Measurements from ENCODE around the gene CREB5.

The CREB5 gene

GRCh38 chr7:28723336-28723735 is 311.0 kb downstream of the CREB5 start:
- no peak for FAIRE-seq

DNA sequence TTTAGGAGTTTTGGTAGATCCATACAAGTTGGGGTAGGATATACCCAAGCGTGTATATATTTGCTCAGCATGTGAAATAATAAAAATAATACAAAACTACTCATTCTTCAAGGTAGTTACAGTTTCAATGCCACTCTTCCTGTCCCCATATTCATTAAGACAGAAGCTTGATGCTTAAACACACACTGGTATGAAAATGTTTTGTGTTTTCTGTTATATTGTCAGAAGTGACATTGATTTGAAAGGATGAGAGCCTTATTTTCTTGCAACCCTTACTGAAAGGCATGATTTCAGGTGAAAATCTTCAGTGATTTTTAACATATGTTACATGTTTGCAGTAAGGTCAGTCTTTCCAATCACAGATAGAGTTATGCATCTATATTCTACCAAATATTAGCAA is 312.2 kb downstream of the CREB5 start:
- no peak for FAIRE-seq

DNA sequence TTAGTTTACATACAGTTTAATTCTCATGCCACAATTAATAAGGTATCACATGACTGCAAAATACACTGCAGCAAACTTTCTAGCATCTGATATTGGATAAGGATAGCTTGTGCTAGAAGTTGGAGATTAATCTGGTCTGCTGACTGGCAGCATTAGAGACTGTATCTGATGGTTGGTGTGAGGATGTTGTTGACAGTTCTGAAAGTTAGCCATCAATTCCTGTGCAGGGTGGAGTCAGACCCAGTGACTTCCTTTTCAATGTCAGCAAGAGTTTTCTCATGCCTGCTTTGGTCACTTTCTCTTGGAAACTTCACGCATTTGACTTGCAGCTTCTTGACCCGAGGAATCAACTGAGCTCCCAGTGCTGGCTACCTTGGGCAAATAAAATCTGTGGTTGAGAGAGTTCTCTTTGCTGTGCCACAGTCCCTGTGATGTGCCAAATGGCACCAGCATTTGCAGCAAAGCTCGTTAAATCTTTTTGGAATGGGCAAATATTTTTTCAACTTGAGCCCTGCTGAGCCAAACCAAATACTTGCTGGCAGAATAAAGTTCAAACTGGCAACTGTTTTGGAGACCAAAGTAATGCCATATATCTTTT is 312.8 kb downstream of the CREB5 start:
- FAIRE-seq: no peak

DNA sequence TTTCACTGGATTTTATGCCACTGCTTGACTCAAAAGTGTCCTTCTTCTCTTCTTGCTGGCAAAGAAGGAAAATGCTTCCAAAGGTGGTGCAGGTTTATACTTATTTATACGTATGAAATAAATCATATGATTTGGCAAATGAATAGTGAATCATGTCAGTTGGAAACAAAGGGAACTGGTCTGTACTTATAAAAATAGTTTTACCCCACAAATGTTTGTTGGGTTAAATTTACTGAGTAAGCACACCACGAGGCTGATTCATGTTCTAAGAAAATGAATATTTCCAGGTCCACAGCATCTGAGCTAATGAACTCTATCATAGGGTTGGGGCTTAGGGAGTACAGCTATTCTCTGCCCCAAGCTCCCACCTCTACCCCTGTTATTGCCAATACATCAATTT is 313.6 kb downstream of the CREB5 start:
- no peak for FAIRE-seq

DNA sequence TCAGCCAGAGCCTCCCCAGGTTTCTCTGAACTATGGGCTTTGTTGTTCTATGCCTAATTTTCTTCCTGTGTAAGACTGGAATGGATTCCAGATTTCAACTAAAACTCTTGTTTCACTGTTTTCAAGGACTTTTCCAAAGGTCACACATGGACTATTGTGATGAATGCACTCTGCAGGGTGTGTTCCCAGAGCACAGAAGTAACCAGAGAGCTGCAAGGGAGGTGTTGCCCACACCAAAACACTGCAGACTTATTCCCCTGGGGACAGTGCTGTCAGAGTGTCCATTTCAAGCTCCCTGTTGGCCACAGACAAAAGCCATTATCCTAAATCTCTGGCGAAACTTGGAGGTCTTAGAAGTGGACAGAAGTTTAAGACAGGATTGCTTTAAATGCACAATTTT is 314.2 kb downstream of the CREB5 start:
- FAIRE-seq: no peak

DNA sequence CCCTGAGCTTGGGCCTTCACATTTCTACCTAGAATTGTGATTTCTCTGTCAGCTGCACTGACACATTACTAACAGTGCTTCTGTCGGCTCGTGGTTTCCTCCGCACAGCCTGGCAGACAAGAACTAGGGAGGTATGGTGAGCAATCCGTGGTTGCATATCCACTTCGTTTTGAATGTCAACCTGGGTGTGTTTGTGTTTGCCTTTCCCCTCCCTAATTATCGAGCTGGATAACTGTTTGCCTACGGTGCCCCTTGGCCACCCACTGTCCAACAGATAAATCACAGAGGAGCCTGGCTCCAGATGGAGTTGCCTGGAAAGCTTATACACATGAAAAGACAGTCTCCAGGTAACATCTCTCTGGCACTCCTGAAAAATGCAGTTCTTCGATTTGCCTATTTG is 317.0 kb downstream of the CREB5 start:
- no peak for FAIRE-seq

DNA sequence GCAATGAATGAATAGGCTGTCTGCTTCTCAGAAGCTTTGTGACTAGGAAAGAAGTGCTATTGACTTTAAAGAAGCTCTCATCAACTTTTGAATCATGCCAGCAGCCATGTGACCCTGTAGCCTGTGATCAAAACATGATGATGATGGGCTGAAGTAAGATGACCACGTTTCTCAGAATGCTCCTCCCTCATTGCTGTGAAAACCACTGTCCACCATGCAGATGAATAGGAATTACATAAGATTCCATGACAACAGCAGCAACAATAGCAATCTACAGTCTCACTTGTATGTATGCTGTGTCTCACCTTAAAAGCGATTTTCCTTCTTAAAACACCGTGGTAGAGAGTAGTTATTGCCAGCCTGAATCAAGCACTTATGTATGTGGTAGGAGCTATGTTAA is 317.4 kb downstream of the CREB5 start:
- no peak for FAIRE-seq

DNA sequence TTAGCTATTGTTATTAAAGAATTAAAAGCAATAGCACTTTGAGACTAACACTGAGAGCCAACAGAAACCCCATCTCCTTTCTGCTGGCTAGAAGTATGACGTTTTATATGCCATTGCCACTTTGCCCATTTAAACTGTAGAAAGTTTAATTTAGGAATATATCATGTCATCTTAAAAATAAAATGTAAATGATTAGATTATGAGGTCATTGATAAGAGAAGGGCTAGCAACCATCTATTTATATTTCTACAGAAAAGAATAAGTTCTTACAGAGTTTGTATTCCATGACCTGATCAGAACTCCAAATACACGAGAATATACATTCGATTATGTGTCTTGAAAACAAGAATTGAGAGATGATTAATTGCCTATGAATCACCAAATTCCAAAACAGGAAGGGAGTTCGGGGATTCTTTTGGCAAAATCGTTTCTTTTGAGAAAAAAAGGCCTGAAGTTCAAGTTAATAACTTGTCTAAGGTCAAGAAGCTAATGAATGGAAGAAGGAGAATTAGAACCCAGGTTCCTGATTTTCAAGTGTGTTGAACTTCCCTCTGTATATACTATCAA is 318.9 kb downstream of the CREB5 start:
- no peak for FAIRE-seq

GRCh38 chr7:28732071-28732869 is 320.0 kb downstream of the CREB5 start:
- no peak for FAIRE-seq

DNA sequence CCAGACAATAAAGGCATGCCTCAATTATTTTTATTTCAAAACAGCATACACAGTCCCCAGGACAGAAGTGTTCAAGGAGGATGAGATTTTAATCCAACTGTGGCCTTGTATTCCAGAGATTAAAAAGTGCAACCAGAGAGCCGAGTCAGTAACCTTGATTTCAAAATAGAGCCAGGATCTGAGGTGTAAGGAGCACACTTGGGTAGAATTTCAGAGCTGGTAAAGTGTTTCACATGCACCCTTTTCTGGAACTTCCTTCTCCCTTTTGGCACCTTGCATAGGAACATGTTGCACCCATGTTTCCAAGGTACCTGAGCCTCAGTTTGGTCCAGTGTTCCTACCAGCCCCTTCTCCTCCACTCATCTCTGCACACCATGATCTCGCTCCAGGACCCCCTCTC is 320.7 kb downstream of the CREB5 start:
- no peak for FAIRE-seq

DNA sequence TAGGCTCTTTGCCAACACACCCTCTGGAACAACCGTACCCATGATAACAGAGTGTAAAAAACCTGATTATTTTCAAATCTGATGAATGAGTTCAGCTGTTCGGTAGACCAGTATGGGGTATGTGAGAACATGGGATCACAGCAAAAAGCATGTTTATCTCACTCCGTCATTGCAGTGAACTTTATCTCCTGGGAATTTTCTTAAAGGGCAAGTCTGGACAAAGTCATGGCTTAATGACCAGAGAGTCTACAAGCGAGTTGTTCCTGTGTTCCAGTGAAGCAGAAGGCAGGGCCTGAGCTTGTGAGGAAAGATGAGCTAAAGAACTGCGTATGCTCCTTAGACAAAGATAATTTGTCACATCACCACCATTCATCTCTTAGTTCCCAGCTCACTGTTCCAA is 326.1 kb downstream of the CREB5 start:
- no peak for FAIRE-seq

- FAIRE-seq: no peak
Measured at GRCh38 chr7:28739128-28739527, 326.8 kb downstream of the CREB5 start.

- FAIRE-seq: no peak
Measured at GRCh38 chr7:28739826-28740225, 327.5 kb downstream of the CREB5 start.

GRCh38 chr7:28744951-28745350 is 332.6 kb downstream of the CREB5 start:
- no peak for FAIRE-seq

DNA sequence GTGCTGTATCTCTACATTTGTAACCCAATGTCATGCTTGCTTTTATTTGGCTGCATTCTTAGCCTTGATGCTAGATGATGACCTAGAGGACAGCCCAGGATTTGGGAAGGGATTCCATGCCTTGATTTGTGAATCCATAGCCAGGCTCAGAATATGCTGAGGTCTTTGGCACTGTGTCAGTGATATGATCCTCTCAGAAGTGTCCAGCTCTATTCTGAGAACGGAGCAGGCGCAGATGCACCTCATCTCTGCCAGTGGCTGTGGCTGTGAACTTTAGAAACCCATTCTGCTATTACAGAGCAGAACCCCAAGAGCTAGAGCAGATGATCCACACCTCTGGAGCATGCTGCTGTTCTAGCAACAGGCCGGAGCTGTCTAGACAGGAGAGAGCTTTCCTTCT is 333.0 kb downstream of the CREB5 start:
- FAIRE-seq: no peak

DNA sequence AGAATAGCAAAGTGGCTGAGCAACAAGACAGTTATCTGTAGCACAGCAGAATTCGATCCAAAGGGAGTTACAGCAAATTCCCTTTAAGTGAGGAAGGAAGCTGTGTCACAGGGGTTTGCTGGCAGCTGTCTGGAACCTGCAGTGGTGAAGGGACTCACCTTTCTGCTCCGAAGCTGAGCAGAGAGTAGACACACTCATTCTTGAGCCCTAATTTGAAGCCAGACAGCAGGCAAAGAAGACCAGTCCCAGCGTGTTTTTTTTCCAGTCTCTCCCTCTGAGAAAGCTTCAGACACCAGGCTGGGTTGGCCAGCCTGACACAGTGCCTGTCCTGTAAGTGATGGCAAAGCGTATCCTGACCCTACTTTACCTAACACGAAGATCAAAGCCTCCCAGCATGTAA is 335.1 kb downstream of the CREB5 start:
- no peak for FAIRE-seq

DNA sequence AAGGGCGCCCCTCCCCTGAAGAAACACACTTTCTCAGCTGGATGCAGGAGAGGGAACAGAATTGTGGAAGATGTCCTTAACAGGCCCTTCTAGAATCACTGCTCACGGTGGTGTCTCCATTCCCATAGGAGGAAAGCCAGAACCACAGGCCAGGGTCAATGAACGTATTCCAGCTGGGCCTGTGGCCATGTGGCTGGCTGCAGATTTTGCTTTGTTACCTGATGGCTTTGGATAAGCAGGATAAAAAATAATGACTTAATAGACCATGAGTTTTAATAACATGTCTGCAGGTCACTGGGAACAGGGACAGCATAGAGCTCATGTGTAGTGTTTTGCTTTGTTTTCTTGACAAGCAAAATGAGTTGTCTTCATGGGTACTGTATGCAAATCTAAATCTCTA is 335.5 kb downstream of the CREB5 start:
- no peak for FAIRE-seq

- FAIRE-seq: no peak
Measured at GRCh38 chr7:28748346-28748745, 336.0 kb downstream of the CREB5 start.

GRCh38 chr7:28748933-28749584 is 336.7 kb downstream of the CREB5 start:
- no peak for FAIRE-seq

- no peak for FAIRE-seq
Measured at GRCh38 chr7:28749638-28750037, 337.3 kb downstream of the CREB5 start.

DNA sequence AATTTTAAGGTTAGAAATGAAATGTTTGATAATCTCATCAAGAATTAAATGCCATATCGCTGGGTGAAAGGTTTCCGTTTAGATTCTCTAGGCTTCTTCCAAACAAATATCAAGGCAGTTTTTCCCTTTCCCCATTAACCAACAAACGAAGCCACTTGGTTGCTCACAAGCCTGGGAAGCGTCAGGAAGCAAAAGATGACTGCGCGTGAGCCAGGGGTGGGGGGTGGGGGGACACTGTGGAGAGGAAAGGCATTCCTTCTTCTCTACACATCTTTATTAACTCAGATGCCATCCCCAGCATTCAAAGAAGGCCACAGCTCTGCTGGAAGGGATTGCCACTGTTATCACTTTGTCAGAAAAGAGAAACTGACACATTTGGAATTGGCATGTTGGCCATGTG is 338.7 kb downstream of the CREB5 start:
- FAIRE-seq: no peak

DNA sequence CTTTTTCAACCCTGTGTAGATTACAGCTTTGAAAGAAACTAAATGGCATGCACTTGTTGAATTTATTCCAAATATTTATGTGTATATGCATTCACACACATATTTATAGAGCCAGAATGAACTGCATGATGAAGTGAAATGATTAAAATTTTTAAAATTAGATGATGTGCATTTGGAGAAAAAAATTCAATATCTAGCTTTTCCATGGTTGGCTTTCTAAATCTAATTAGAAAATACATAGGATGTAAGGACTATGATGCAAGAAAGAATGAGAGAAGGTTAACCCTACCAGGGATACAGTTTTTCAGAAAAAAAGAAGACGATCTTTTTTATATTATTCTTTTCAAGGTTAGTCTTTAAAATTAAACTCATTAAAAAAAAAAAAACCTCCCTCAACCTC is 341.3 kb downstream of the CREB5 start:
- FAIRE-seq: no peak

DNA sequence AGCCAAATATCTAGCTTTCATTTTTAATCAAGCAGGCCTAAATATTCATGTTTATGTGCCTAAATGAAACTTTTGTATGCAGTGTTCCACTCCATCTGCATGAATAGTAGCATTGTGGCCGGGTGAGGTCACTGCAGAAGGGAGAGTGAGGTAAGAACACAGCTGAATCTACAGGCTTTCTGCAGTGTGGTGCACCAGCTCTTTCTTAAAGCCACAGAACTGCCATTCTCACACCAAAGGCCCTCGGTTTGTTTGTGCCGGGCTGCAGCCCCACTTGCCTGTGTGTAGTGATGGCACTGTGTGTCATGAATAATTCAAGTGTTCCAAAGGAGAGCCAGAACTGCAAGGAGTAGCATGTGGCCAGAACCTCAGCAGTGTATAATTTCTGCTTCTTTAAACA is 341.7 kb downstream of the CREB5 start:
- FAIRE-seq: no peak

DNA sequence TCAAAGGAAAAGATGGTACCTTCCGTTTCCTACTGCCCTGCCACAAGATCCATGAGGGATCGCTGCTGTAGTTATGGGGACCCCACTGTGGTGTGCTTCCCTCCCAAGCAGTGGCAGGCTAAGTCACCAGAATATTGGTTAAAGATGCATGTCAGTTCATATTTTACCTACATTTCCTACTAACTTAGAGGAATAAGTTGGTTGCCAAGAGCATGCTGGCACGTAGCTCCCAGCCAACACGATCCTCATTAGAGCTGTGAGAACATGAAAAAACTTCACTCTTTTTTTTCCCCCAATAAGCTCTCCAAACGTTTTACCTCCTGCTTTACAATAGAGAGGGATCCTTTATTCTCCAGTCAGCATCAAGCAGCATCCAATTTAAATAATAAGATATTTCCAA is 342.1 kb downstream of the CREB5 start:
- FAIRE-seq: no peak

Measured in colon (tissue), 2 donors.